ES-I3 (cell line): Measurements from ENCODE around the gene SLC47A1.
"Not testable (repeated sequence)": the region's sequence is repeated elsewhere in the genome, so short reads cannot be mapped to it uniquely, and the experiment has no call there.

ENCODE experiments used
- H3K36me3 ChIP-seq: 2 replicates; pipeline ENCODE4 v1.6.1; 2013; ENCODE audit warnings: mild to moderate bottlenecking, low read length, control low read depth, moderate library complexity; ENCODE audit not compliant: insufficient read depth
- H3K4me1 ChIP-seq: 2 replicates; pipeline ENCODE4 v1.6.1; 2013; ENCODE audit warnings: mild to moderate bottlenecking, control low read depth, low read length; ENCODE audit not compliant: insufficient read depth
- H3K9ac ChIP-seq: 2 replicates; pipeline ENCODE4 v1.6.1; 2013; ENCODE audit warnings: low read depth, mild to moderate bottlenecking, low read length, moderate library complexity
- H3K9me3 ChIP-seq: 2 replicates; pipeline ENCODE4 v1.6.1; 2013; ENCODE audit warnings: mild to moderate bottlenecking, low read length, moderate library complexity; ENCODE audit not compliant: control insufficient read depth, insufficient read depth

Gene SLC47A1

GRCh38 chr17:19508577-19508867, 25.1 kb upstream of the SLC47A1 start:
- no peaks in the 10 kb centered on the region for H3K36me3 ChIP-seq
- H3K9ac ChIP-seq, result peak overlapping the region; percentile 66; the same call in 1 of the 2 replicates
- peaks cover 7% of the 10 kb centered on the region; the same call in 1 of the 2 replicates for H3K4me1 ChIP-seq
- no peaks in the 10 kb centered on the region for H3K9me3 ChIP-seq

GRCh38 chr17:19509281-19509852, 24.3 kb upstream of the SLC47A1 start:
- H3K4me1 ChIP-seq, result peaks cover 10% of the 10 kb centered on the region; the same call in 1 of the 2 replicates
- H3K36me3 ChIP-seq, result not testable (repeated sequence)

GRCh38 chr17:19510903-19511302, 22.8 kb upstream of the SLC47A1 start:
- Histone ChIP-seq H3K4me1 (peaks cover 8% of the 10 kb centered on the region; the same call in 1 of the 2 replicates), H3K36me3 (no peaks in the 10 kb centered on the region), H3K9me3 (no peaks in the 10 kb centered on the region), H3K9ac (no peak overlapping the region)

More at GRCh38 chr17:19509281-19509852, 24.3 kb upstream of the SLC47A1 start:
- H3K9me3 ChIP-seq, H3K9ac ChIP-seq: not testable (repeated sequence)

GRCh38 chr17:19513897-19514488, 19.7 kb upstream of the SLC47A1 start:
- H3K4me1 ChIP-seq, result peaks cover 7% of the 10 kb centered on the region; the same call in 1 of the 2 replicates
- H3K9ac ChIP-seq, result no peak overlapping the region
- H3K36me3 ChIP-seq, result no peaks in the 10 kb centered on the region
- H3K9me3 ChIP-seq, result no peaks in the 10 kb centered on the region

- Histone ChIP-seq H3K4me1 (peaks cover 7% of the 10 kb centered on the region; the same call in 1 of the 2 replicates), H3K9me3 (no peaks in the 10 kb centered on the region), H3K9ac (no peak overlapping the region), H3K36me3 (no peaks in the 10 kb centered on the region)
Measured at GRCh38 chr17:19517699-19518098, 16.0 kb upstream of the SLC47A1 start.

GRCh38 chr17:19519388-19520291, 14.0 kb upstream of the SLC47A1 start:
- H3K9me3 ChIP-seq, H3K4me1 ChIP-seq, H3K9ac ChIP-seq, H3K36me3 ChIP-seq: not testable (repeated sequence)

- H3K36me3 ChIP-seq, result no peaks in the 10 kb centered on the region
- no peaks in the 10 kb centered on the region for H3K9me3 ChIP-seq
- H3K9ac ChIP-seq, result no peak overlapping the region
- no peaks in the 10 kb centered on the region for H3K4me1 ChIP-seq
Measured at GRCh38 chr17:19520641-19521040, 13.0 kb upstream of the SLC47A1 start.

- no peaks in the 10 kb centered on the region for H3K4me1 ChIP-seq
- no peaks in the 10 kb centered on the region for H3K36me3 ChIP-seq
- no peak overlapping the region for H3K9ac ChIP-seq
- no peaks in the 10 kb centered on the region for H3K9me3 ChIP-seq
Measured at GRCh38 chr17:19523690-19524089, 10.0 kb upstream of the SLC47A1 start.

- not testable (repeated sequence) for H3K9ac ChIP-seq, H3K36me3 ChIP-seq, H3K4me1 ChIP-seq, H3K9me3 ChIP-seq
Measured at GRCh38 chr17:19526950-19527349, 6.7 kb upstream of the SLC47A1 start.

GRCh38 chr17:19531780-19532501, 1.7 kb upstream of the SLC47A1 start:
- Histone ChIP-seq H3K9me3 (no peaks in the 10 kb centered on the region), H3K9ac (no peak overlapping the region), H3K36me3 (no peaks in the 10 kb centered on the region), H3K4me1 (peaks cover 3% of the 10 kb centered on the region)

GRCh38 chr17:19533036-19533717, 477 bp upstream of the SLC47A1 start:
- H3K9me3 ChIP-seq, result no peaks in the 10 kb centered on the region
- H3K4me1 ChIP-seq, result peaks cover 8% of the 10 kb centered on the region
- peak overlapping the region; percentile 41; the same call in 1 of the 2 replicates for H3K9ac ChIP-seq
- H3K36me3 ChIP-seq, result no peaks in the 10 kb centered on the region

- H3K36me3 ChIP-seq, result no peaks in the 10 kb centered on the region
- peaks cover 18% of the 10 kb centered on the region for H3K4me1 ChIP-seq
- peak overlapping the region; percentile 41; the same call in 1 of the 2 replicates for H3K9ac ChIP-seq
- no peaks in the 10 kb centered on the region for H3K9me3 ChIP-seq
Measured at GRCh38 chr17:19534562-19535149, 1.0 kb downstream of the SLC47A1 start.

- Histone ChIP-seq H3K9ac (no peak overlapping the region), H3K36me3 (no peaks in the 10 kb centered on the region), H3K9me3 (no peaks in the 10 kb centered on the region), H3K4me1 (peaks cover 18% of the 10 kb centered on the region)
Measured at GRCh38 chr17:19537111-19537510, 3.5 kb downstream of the SLC47A1 start.
